H1 (cell line): ENCODE data around the gene IRGC.

Source experiments
- CHD2 ChIP-seq: IDR thresholded peaks from 2 replicates; pipeline ENCODE4 v1.6.1; 2012; ENCODE audit warnings: low read length, improper control_type of control experiment
- EP300 ChIP-seq, 2 experiments: IDR thresholded peaks; 1 replicate in 1 of 2; 2 replicates in 1 of 2; pipeline ENCODE4 v1.6.1; 2011 to 2012; ENCODE audit warnings: low read depth in 2 of 2, low read length in 2 of 2, mild to moderate bottlenecking in 2 of 2, borderline replicate concordance in 1 of 2, inconsistent platforms in 1 of 2, moderate library complexity in 1 of 2
- POLR2A ChIP-seq, 2 experiments: IDR thresholded peaks; 1 replicate in 1 of 2; 2 replicates in 1 of 2; pipeline ENCODE4 v1.6.1; 2011; ENCODE audit warnings: low read depth in 2 of 2, low read length in 2 of 2, mild to moderate bottlenecking in 2 of 2; ENCODE audit errors: control extremely low read depth in 1 of 2
- ZNF274 ChIP-seq: IDR thresholded peaks from 2 replicates; pipeline ENCODE4 v1.7.0; 2012; ENCODE audit warnings: low read length, borderline replicate concordance; ENCODE audit errors: extremely low read depth
- TF ChIP-seq, protein P1 (sequence below), 3 experiments: IDR thresholded peaks; 1 replicate in 2 of 3; 2 replicates in 1 of 3; pipeline versions ENCODE4 v1.5.1 to v1.6.1; 2011; ENCODE audit warnings: low read length in 3 of 3, mild to moderate bottlenecking in 3 of 3, inconsistent platforms in 2 of 3, low read depth in 1 of 3, moderate library complexity in 1 of 3; ENCODE audit not compliant: insufficient read depth in 1 of 3; ENCODE audit errors: control extremely low read depth in 1 of 3

DNA sequence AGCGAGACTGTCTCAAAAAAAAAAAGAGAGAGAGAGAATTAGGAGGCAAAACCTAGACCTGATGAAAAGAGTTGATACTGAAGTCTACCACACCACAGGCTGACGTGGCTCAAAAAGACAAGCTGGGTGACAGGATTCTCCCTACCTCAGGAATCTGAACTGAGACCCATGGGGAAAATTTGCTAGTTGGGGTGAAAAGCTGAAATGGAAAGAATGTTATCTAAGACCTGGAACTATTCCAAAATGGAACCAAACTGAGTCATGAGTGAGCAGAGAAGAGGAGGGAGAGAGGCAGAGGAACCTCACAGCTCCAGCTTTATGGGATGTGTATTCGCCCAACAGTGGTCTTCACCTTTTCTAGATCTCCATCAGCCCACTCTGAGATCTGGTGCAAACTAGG, 27.2 kb downstream of the IRGC start:
- TF ChIP-seq, protein P1, sequence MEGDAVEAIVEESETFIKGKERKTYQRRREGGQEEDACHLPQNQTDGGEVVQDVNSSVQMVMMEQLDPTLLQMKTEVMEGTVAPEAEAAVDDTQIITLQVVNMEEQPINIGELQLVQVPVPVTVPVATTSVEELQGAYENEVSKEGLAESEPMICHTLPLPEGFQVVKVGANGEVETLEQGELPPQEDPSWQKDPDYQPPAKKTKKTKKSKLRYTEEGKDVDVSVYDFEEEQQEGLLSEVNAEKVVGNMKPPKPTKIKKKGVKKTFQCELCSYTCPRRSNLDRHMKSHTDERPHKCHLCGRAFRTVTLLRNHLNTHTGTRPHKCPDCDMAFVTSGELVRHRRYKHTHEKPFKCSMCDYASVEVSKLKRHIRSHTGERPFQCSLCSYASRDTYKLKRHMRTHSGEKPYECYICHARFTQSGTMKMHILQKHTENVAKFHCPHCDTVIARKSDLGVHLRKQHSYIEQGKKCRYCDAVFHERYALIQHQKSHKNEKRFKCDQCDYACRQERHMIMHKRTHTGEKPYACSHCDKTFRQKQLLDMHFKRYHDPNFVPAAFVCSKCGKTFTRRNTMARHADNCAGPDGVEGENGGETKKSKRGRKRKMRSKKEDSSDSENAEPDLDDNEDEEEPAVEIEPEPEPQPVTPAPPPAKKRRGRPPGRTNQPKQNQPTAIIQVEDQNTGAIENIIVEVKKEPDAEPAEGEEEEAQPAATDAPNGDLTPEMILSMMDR (IDR thresholded peaks at IDR 0.05; ENCODE audit: control extremely low read depth in 1 of 3, insufficient read depth in 1 of 3, low read depth in 1 of 3, low read length in 3 of 3) = no peak
- no peak for TF ChIP-seq POLR2A (IDR thresholded peaks at IDR 0.05; ENCODE audit: control extremely low read depth in 1 of 2, low read depth in 2 of 2, low read length in 2 of 2)
- TF ChIP-seq EP300 (IDR thresholded peaks at IDR 0.05; ENCODE audit: borderline replicate concordance in 1 of 2, low read depth in 2 of 2, low read length in 2 of 2) = no peak
- no peak for TF ChIP-seq CHD2
- TF ChIP-seq ZNF274 = no peak
